Measurements from ENCODE around the gene MECP2. TPM values are rescaled to one million over a fixed set of nuclear protein-coding genes. Genes with fewer than 3 reads are reported as not detected.

MECP2 gene
- total and polyA plus RNA-seq, 10 of the 15 experiments (the other 5 are each of a cell fraction or from before 2014, with no cell fraction given): 1.3 to 32.7 (median 13.7) TPM

GRCh38 chrX:153974003-153974725 is 123.4 kb downstream of the MECP2 start:
- BruUV-seq (replicated peaks): no TSS peak
- Histone ChIP-seq H3K36me3 (ENCODE audit: control insufficient read depth in 2 of 2, insufficient read depth in 2 of 2, low read length in 1 of 2) (no peaks in the 10 kb centered on the region; a peak in 1 of 4 replicates), H3K9me3 (replicated peaks; ENCODE audit: control insufficient read depth, insufficient read depth, low read length) (no peaks in the 10 kb centered on the region), H3K4me3 (peak overlapping the region; percentile 74; the same call in 1 of the 2 replicates), H3K79me2 (ENCODE audit: control insufficient read depth, insufficient read depth, low read length) (peaks cover 36% of the 10 kb centered on the region), H3K4me1 (ENCODE audit: control insufficient read depth, insufficient read depth, low read length) (peaks cover 10% of the 10 kb centered on the region), H3K9ac (ENCODE audit: control insufficient read depth, insufficient read depth, low read length) (peak overlapping the region; percentile 96), H3K4me2 (ENCODE audit: control insufficient read depth, insufficient read depth) (peak overlapping the region; percentile 89), H2AFZ (ENCODE audit: control insufficient read depth, low read depth, low read length) (peak overlapping the region; percentile 15; the same call in 1 of the 2 replicates), H4K20me1 (ENCODE audit: control insufficient read depth, insufficient read depth) (no peaks in the 10 kb centered on the region), H3K27ac (ENCODE audit: control insufficient read depth, insufficient read depth) (peak overlapping the region; percentile 99), H3K27me3 (replicated peaks in 1 of 2; ENCODE audit: control insufficient read depth in 2 of 2, insufficient read depth in 2 of 2, low read length in 1 of 2) (no peaks in the 10 kb centered on the region)
- FAIRE-seq: no peak
- WGBS (ENCODE audit: insufficient coverage, insufficient replicate concordance, low lambda C conversion rate, missing lambda C conversion rate): 82% methylated on average over 14 of the region's 14 CpGs
- ATAC-seq: no peak
- ChIA-PET SMC1A (ENCODE audit: uncharacterized antibody, unreplicated experiment) (interaction anchor here (0.7 to 1.9 kb wide), 3 partner anchors 29 to 98 kb away, joined by 3 to 5 read pairs (median 5); no protein-coding TSS in a partner anchor), CTCF (interaction anchor here (0.6 to 1.5 kb wide), 3 partner anchors 29 to 78 kb away, joined by 3 read pairs; no protein-coding TSS in a partner anchor), RAD21 (ENCODE audit: unreplicated experiment) (interaction anchor here (0.6 to 2.2 kb wide), 6 partner anchors 30 to 202 kb away, joined by 3 to 11 read pairs (median 5); no protein-coding TSS in a partner anchor), POLR2A (interaction anchor here (0.7 to 2.7 kb wide), 7 partner anchors 11 to 67 kb away, joined by 3 to 11 read pairs (median 4); no protein-coding TSS in a partner anchor)
- TF ChIP-seq NR2C1 (IDR thresholded peaks at IDR 0.05) (no peak), BMI1 (IDR thresholded peaks at IDR 0.05; ENCODE audit: borderline replicate concordance) (no peak), LARP7 (IDR thresholded peaks at IDR 0.05) (0 out of 2 replicates have a peak, but pooled peaks have one; percentile 41), ATF7 (IDR thresholded peaks at IDR 0.05; ENCODE audit: low read depth) (no peak), IKZF1 (conservative IDR thresholded peaks at IDR 0.05) (0 out of 2 replicates have a peak, but pooled peaks have one; percentile 24), RELB (IDR thresholded peaks at IDR 0.05; ENCODE audit: low read depth) (no peak), ASH2L (IDR thresholded peaks at IDR 0.05; ENCODE audit: borderline replicate concordance, low read depth) (no peak)
- in situ Hi-C loops (cut with MboI) (no loop called here), intact Hi-C loops (cut with micrococcal nuclease; ENCODE audit: unreplicated experiment) (loop anchor here (5.0 kb wide), 1 partner anchor 123 kb away; the partner anchor contains the start of gene MECP2)
- DNase-seq (ENCODE audit: low read depth, low spot score): no peak

All from GM12878 (cell line).